VCaP (cell line): Measurements from ENCODE around the gene CLSTN3.

ENCODE experiments used
- H3K27ac ChIP-seq: fragments of 450-650 bp; 2 replicates; pipeline ENCODE4 v1.5.1; 2017
- CTCF ChIP-seq: fragments of 450-650 bp; conservative IDR thresholded peaks from 2 replicates; pipeline ENCODE4 v1.5.1; 2017; ENCODE audit warnings: mild to moderate bottlenecking, moderate library complexity

The CLSTN3 gene

GRCh38 chr12:7091660-7092228, 38.4 kb upstream of the CLSTN3 start:
- H3K27ac ChIP-seq: peak overlapping the region; percentile 62; the same call in 1 of the 2 replicates
- no peak for TF ChIP-seq CTCF

GRCh38 chr12:7092229-7092985, 37.8 kb upstream of the CLSTN3 start, which contains the start of gene C1R:
Gene C1R, minus strand, starts transcription at chr12:7092445. Its CDS starts 57 bp downstream, at chr12:7092388.
- TF ChIP-seq CTCF: peak; percentile 93
- H3K27ac ChIP-seq: peak within 1 kb of the TSS; percentile 62; the same call in 1 of the 2 replicates

GRCh38 chr12:7092986-7093460, 37.1 kb upstream of the CLSTN3 start:
- no peak overlapping the region; the same call in 1 of the 2 replicates for H3K27ac ChIP-seq
- no peak for TF ChIP-seq CTCF

GRCh38 chr12:7093486-7093885, 36.7 kb upstream of the CLSTN3 start:
- H3K27ac ChIP-seq: no peak overlapping the region
- TF ChIP-seq CTCF: no peak

- H3K27ac ChIP-seq: no peak overlapping the region
- no peak for TF ChIP-seq CTCF
Measured at GRCh38 chr12:7093892-7094291, 36.3 kb upstream of the CLSTN3 start.

GRCh38 chr12:7096006-7096932, 33.9 kb upstream of the CLSTN3 start:
- no peak for TF ChIP-seq CTCF
- H3K27ac ChIP-seq: no peak overlapping the region

GRCh38 chr12:7096979-7097378, 33.2 kb upstream of the CLSTN3 start:
- H3K27ac ChIP-seq: no peak overlapping the region
- no peak for TF ChIP-seq CTCF
